ENCODE measurements around the gene MAP4K4.
A peak's percentile ranks its signal among the peaks of the same experiment; 100 is the strongest.

MAP4K4 gene

GRCh38 chr2:101753720-101754490 lies 56.4 kb downstream of the MAP4K4 start:
- Histone ChIP-seq H3K9ac (ENCODE audit: low read length) (peak overlapping the region; percentile 37; the same call in 1 of the 2 replicates), H3F3A (ENCODE audit: insufficient read depth) (peaks cover 42% of the 10 kb centered on the region)
- TF ChIP-seq EZH2phosphoT487 (conservative IDR thresholded peaks at IDR 0.05; ENCODE audit: low read length) (no peak), CTCF (IDR thresholded peaks at IDR 0.05; ENCODE audit: insufficient read depth, low read length, poor library complexity, severe bottlenecking) (no peak)

GRCh38 chr2:101754618-101755017 lies 57.1 kb downstream of the MAP4K4 start:
- peaks cover 42% of the 10 kb centered on the region for H3F3A ChIP-seq (ENCODE audit: insufficient read depth)
- peaks cover 4% of the 10 kb centered on the region; the same call in 1 of the 2 replicates for H4K20me1 ChIP-seq (ENCODE audit: low read depth, low read length)
- no peak overlapping the region for H2AFZ ChIP-seq (ENCODE audit: low read depth, low read length, severe bottlenecking)
- no peaks in the 10 kb centered on the region for H3K36me3 ChIP-seq (ENCODE audit: low read length)
- peaks cover 85% of the 10 kb centered on the region for H3K79me2 ChIP-seq (ENCODE audit: insufficient read depth, low read length)
- H3K4me2 ChIP-seq (ENCODE audit: low read depth, low read length, poor library complexity, severe bottlenecking) = peak overlapping the region; percentile 78
- H3K4me3 ChIP-seq (ENCODE audit: insufficient read depth, low read length, poor library complexity, severe bottlenecking) = peak overlapping the region; percentile 32
- TF ChIP-seq EZH2phosphoT487 (conservative IDR thresholded peaks at IDR 0.05; ENCODE audit: low read length) (no peak), CTCF (IDR thresholded peaks at IDR 0.05; ENCODE audit: insufficient read depth, low read length, poor library complexity, severe bottlenecking) (no peak)
- peak overlapping the region; percentile 37 for H3K9ac ChIP-seq (ENCODE audit: low read length)
- peak overlapping the region; percentile 92 for H3K27ac ChIP-seq (ENCODE audit: low read depth, low read length)
- H3K27me3 ChIP-seq (ENCODE audit: low read length) = no peaks in the 10 kb centered on the region
- no peaks in the 10 kb centered on the region for H3K9me3 ChIP-seq (ENCODE audit: insufficient read depth, low read length)
- no peaks in the 10 kb centered on the region for H3K9me2 ChIP-seq (replicated peaks; ENCODE audit: insufficient read depth, low read length)

More at GRCh38 chr2:101753720-101754490, 56.4 kb downstream of the MAP4K4 start:
- H3K36me3 ChIP-seq (ENCODE audit: low read length) = no peaks in the 10 kb centered on the region
- peak overlapping the region; percentile 78 for H3K4me2 ChIP-seq (ENCODE audit: low read depth, low read length, poor library complexity, severe bottlenecking)
- H3K27ac ChIP-seq (ENCODE audit: low read depth, low read length) = peak overlapping the region; percentile 92
- no peaks in the 10 kb centered on the region for H3K9me2 ChIP-seq (replicated peaks; ENCODE audit: insufficient read depth, low read length)
- peaks cover 4% of the 10 kb centered on the region; the same call in 1 of the 2 replicates for H4K20me1 ChIP-seq (ENCODE audit: low read depth, low read length)
- peaks cover 81% of the 10 kb centered on the region for H3K79me2 ChIP-seq (ENCODE audit: insufficient read depth, low read length)
- H3K4me3 ChIP-seq (ENCODE audit: insufficient read depth, low read length, poor library complexity, severe bottlenecking) = no peak overlapping the region
- H3K27me3 ChIP-seq (ENCODE audit: low read length) = no peaks in the 10 kb centered on the region
- H2AFZ ChIP-seq (ENCODE audit: low read depth, low read length, severe bottlenecking) = no peak overlapping the region
- no peaks in the 10 kb centered on the region for H3K9me3 ChIP-seq (ENCODE audit: insufficient read depth, low read length)

GRCh38 chr2:101756266-101756665 lies 58.8 kb downstream of the MAP4K4 start:
- Histone ChIP-seq H3K79me2 (ENCODE audit: insufficient read depth, low read length) (peaks cover 91% of the 10 kb centered on the region), H3K36me3 (ENCODE audit: low read length) (no peaks in the 10 kb centered on the region), H4K20me1 (ENCODE audit: low read depth, low read length) (peaks cover 4% of the 10 kb centered on the region; the same call in 1 of the 2 replicates), H3K9me3 (ENCODE audit: insufficient read depth, low read length) (no peaks in the 10 kb centered on the region), H3K27me3 (ENCODE audit: low read length) (no peaks in the 10 kb centered on the region), H3K9ac (ENCODE audit: low read length) (peak overlapping the region; percentile 49), H3K4me2 (ENCODE audit: low read depth, low read length, poor library complexity, severe bottlenecking) (peak overlapping the region; percentile 78), H3K27ac (ENCODE audit: low read depth, low read length) (peak overlapping the region; percentile 92), H3K4me3 (ENCODE audit: insufficient read depth, low read length, poor library complexity, severe bottlenecking) (peak overlapping the region; percentile 49), H3F3A (ENCODE audit: insufficient read depth) (peaks cover 41% of the 10 kb centered on the region), H2AFZ (ENCODE audit: low read depth, low read length, severe bottlenecking) (no peak overlapping the region), H3K9me2 (replicated peaks; ENCODE audit: insufficient read depth, low read length) (no peaks in the 10 kb centered on the region)
- TF ChIP-seq CTCF (IDR thresholded peaks at IDR 0.05; ENCODE audit: insufficient read depth, low read length, poor library complexity, severe bottlenecking) (no peak), EZH2phosphoT487 (conservative IDR thresholded peaks at IDR 0.05; ENCODE audit: low read length) (no peak)
